Stimulated activated effector memory CD8-positive, alpha-beta T cell treated with anti-CD3 and anti-CD28 coated beads, Interleukin-12 subunit alpha, Interleukin-12 subunit beta, amount 100 ng/mL, for 72 hours (primary cell): ENCODE measurements around the gene SOBP.

Experiments used
- ATAC-seq: fragments of 150-1000 bp; cut with Tn5 transposase; 2 replicates; pipeline ENCODE4 v1.10.0; 2021
- DNase-seq, 2 donors: peaks; one replicate each; pipeline ENCODE4 v3.0.0; 2021 to 2022; ENCODE audit warnings: low spot score in 2 of 2
- H3K27ac Mint-ChIP-seq: one replicate; pipeline ENCODE4 v1.8.0; 2022; ENCODE audit warnings: mild to moderate bottlenecking, mixed read lengths
- H3K36me3 Mint-ChIP-seq: one replicate; pipeline ENCODE4 v1.8.0; 2022; ENCODE audit warnings: mild to moderate bottlenecking, mixed read lengths
- H3K4me1 Mint-ChIP-seq: one replicate; pipeline ENCODE4 v1.8.0; 2022; ENCODE audit warnings: mixed read lengths
- H3K4me3 Mint-ChIP-seq: one replicate; pipeline ENCODE4 v1.8.0; 2022; ENCODE audit warnings: mild to moderate bottlenecking, mixed read lengths
- H3K9me3 Mint-ChIP-seq: one replicate; pipeline ENCODE4 v1.8.0; 2022; ENCODE audit warnings: mixed read lengths

Gene SOBP

DNA sequence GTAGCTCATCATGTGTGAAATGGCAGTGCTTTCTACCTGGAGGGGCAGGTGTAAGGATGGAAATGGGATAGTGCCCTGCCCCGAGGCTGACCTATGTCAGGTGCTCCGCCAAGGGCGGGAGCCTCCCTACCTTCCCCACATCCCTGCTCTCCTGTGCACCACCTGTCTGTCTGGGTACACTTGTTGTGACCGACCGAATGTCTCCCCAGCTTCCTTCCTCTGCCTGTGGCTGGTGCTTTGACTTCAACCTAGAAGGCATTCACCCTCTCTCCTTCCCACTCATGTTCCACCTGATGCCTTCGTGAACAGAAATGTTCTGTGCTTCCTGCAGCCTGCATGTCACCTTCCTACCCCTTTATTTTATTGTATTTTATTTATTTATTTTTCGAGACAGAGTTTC is 219.4 kb downstream of the SOBP start:
- Mint-ChIP-seq H3K4me3 (no peak overlapping the region), H3K27ac (peak overlapping the region; percentile 3), H3K9me3 (no peaks in the 10 kb centered on the region), H3K4me1 (peaks cover 40% of the 10 kb centered on the region), H3K36me3 (peaks cover 6% of the 10 kb centered on the region)
- ATAC-seq (no peak), DNase-seq (no peak)
